Trophoblast cell (in vitro differentiated cells and primary cell): ENCODE data around the gene CBR3.
"Not testable (repeated sequence)": the region's sequence is repeated elsewhere in the genome, so short reads cannot be mapped to it uniquely, and the experiment has no call there.

ENCODE experiments used
- DNase-seq, 2 donors: peaks; one replicate each; pipeline ENCODE4 v3.0.0-alpha.2; 2016
- H2AFZ ChIP-seq: 2 replicates; pipeline ENCODE4 v1.6.1; 2013; ENCODE audit warnings: low read length, moderate library complexity, mild to moderate bottlenecking; ENCODE audit not compliant: insufficient read depth, poor library complexity
- H2AK5ac ChIP-seq: 2 replicates; pipeline ENCODE4 v1.6.1; 2013; ENCODE audit warnings: mild to moderate bottlenecking, low read length
- H2BK120ac ChIP-seq: 2 replicates; pipeline ENCODE4 v1.6.1; 2013; ENCODE audit warnings: low read length, mild to moderate bottlenecking, moderate library complexity; ENCODE audit not compliant: insufficient read depth, poor library complexity
- H2BK12ac ChIP-seq: 2 replicates; pipeline ENCODE4 v1.6.1; 2013; ENCODE audit warnings: mild to moderate bottlenecking, low read length, moderate library complexity
- H2BK5ac ChIP-seq: 2 replicates; pipeline ENCODE4 v1.6.1; 2013; ENCODE audit warnings: low read length, low read depth, moderate library complexity, mild to moderate bottlenecking; ENCODE audit not compliant: poor library complexity
- H3K14ac ChIP-seq: 2 replicates; pipeline ENCODE4 v1.6.1; 2013; ENCODE audit warnings: mild to moderate bottlenecking, low read length
- H3K18ac ChIP-seq: 2 replicates; pipeline ENCODE4 v1.6.1; 2013; ENCODE audit warnings: mild to moderate bottlenecking, low read length
- H3K23ac ChIP-seq: 2 replicates; pipeline ENCODE4 v1.6.1; 2013; ENCODE audit warnings: low read length
- H3K27ac ChIP-seq: 2 replicates; pipeline ENCODE4 v1.5.1; 2013; ENCODE audit warnings: low read depth, mild to moderate bottlenecking, inconsistent platforms, low read length, moderate library complexity
- H3K27me3 ChIP-seq: 2 replicates; pipeline ENCODE4 v1.6.1; 2013; ENCODE audit warnings: inconsistent platforms, mild to moderate bottlenecking, low read length, moderate library complexity; ENCODE audit not compliant: insufficient read depth
- H3K36me3 ChIP-seq, 2 experiments: 1 replicate in 1 of 2; 2 replicates in 1 of 2; pipeline ENCODE4 v1.6.1; 2013; ENCODE audit warnings: low read length in 2 of 2, mild to moderate bottlenecking in 2 of 2, moderate library complexity in 1 of 2; ENCODE audit not compliant: insufficient read depth in 2 of 2, control insufficient read depth in 1 of 2
- H3K4ac ChIP-seq: 2 replicates; pipeline ENCODE4 v1.6.1; 2013; ENCODE audit warnings: low read depth, mild to moderate bottlenecking, low read length, moderate library complexity
- H3K4me1 ChIP-seq, 2 experiments: 1 replicate in 1 of 2; 2 replicates in 1 of 2; pipeline ENCODE4 v1.6.1; 2013; ENCODE audit warnings: low read length in 2 of 2, mild to moderate bottlenecking in 2 of 2, moderate library complexity in 1 of 2; ENCODE audit not compliant: insufficient read depth in 2 of 2, control insufficient read depth in 1 of 2
- H3K4me2 ChIP-seq: 2 replicates; pipeline ENCODE4 v1.6.1; 2013; ENCODE audit warnings: inconsistent platforms, mild to moderate bottlenecking, low read length, moderate library complexity
- H3K4me3 ChIP-seq: 2 replicates; pipeline ENCODE4 v1.5.1; 2013; ENCODE audit warnings: mild to moderate bottlenecking, low read depth, low read length, inconsistent platforms
- H3K79me1 ChIP-seq: one replicate; pipeline ENCODE4 v1.6.1; 2013; ENCODE audit warnings: low read length
- H3K79me2 ChIP-seq: 2 replicates; pipeline ENCODE4 v1.6.1; 2013; ENCODE audit warnings: low read length, mild to moderate bottlenecking; ENCODE audit not compliant: control insufficient read depth, insufficient read depth, poor library complexity
- H3K9ac ChIP-seq: 2 replicates; pipeline ENCODE4 v1.6.1; 2013; ENCODE audit warnings: mild to moderate bottlenecking, low read length
- H3K9me3 ChIP-seq: 2 replicates; pipeline ENCODE4 v1.6.1; 2013; ENCODE audit warnings: low read depth, mild to moderate bottlenecking, control low read depth, inconsistent platforms, low read length; ENCODE audit not compliant: insufficient read depth
- H4K12ac ChIP-seq: 2 replicates; pipeline ENCODE4 v1.6.1; 2013; ENCODE audit warnings: low read depth, mild to moderate bottlenecking, low read length, moderate library complexity
- H4K8ac ChIP-seq: 2 replicates; pipeline ENCODE4 v1.6.1; 2013; ENCODE audit warnings: low read depth, mild to moderate bottlenecking, low read length, moderate library complexity
- H4K91ac ChIP-seq: one replicate; pipeline ENCODE4 v1.6.1; 2013; ENCODE audit warnings: low read depth, mild to moderate bottlenecking, low read length, moderate library complexity
- WGBS: extraction: QIAGEN DNeasy Blood & Tissue Kit; methylation state at CpG from one replicate; pipeline ENCODE4 v1.1.7; 2013; ENCODE audit warnings: missing lambda C conversion rate; ENCODE audit not compliant: insufficient read length, insufficient coverage; ENCODE audit errors: extremely low coverage; 5-methylcytosine and 5-hydroxymethylcytosine counted together

CBR3 gene

DNA sequence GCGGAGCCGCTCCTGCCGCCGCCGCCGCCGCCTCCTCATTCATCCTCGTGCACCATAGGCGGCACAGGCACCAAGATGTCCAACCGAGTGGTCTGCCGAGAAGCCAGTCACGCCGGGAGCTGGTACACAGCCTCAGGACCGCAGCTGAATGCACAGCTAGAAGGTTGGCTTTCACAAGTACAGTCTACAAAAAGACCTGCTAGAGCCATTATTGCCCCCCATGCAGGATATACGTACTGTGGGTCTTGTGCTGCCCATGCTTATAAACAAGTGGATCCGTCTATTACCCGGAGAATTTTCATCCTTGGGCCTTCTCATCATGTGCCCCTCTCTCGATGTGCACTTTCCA, 4.5 kb upstream of the CBR3 start:
- not testable (repeated sequence) for H3K79me2 ChIP-seq, H2BK5ac ChIP-seq, H3K9ac ChIP-seq, H2BK12ac ChIP-seq, H4K12ac ChIP-seq, H3K9me3 ChIP-seq, H4K8ac ChIP-seq, H3K18ac ChIP-seq, H3K4me1 ChIP-seq, H2AFZ ChIP-seq, H3K4ac ChIP-seq, H3K27ac ChIP-seq, H3K14ac ChIP-seq, H2BK120ac ChIP-seq, H3K36me3 ChIP-seq, DNase-seq, H3K27me3 ChIP-seq, H3K23ac ChIP-seq, H2AK5ac ChIP-seq, H3K79me1 ChIP-seq, H3K4me3 ChIP-seq, H4K91ac ChIP-seq
- peak overlapping the region; percentile 45 for H3K4me2 ChIP-seq
- no CpG with 5 or more reads among the region's 18 CpGs for WGBS

DNA sequence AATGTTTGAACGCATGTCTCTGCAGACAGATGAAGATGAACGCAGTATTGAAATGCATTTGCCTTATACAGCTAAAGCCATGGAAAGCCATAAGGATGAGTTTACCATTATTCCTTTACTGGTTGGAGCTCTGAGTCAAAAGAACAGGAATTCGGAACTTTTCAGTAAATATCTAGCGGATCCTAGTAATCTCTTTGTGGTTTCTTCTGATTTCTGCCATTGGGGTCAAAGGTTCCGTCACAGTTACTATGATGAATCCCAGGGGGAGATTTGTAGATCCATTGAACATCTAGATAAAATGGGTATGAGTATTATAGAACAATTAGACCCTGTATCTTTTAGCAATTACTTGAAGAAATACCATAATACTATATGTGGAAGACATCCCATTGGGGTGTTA, 4.0 kb upstream of the CBR3 start:
- H3K4ac ChIP-seq, H3K27me3 ChIP-seq, H3K4me1 ChIP-seq, H3K9me3 ChIP-seq, H3K4me3 ChIP-seq, H3K36me3 ChIP-seq, H3K23ac ChIP-seq, H4K91ac ChIP-seq, H2BK5ac ChIP-seq, H2BK12ac ChIP-seq, H3K18ac ChIP-seq, H3K14ac ChIP-seq, H3K79me2 ChIP-seq, H4K12ac ChIP-seq, H3K4me2 ChIP-seq, H2AK5ac ChIP-seq, H4K8ac ChIP-seq, H3K9ac ChIP-seq, DNase-seq, H3K27ac ChIP-seq, H3K79me1 ChIP-seq, H2AFZ ChIP-seq, H2BK120ac ChIP-seq: not testable (repeated sequence)
- WGBS = no CpG with 5 or more reads among the region's 5 CpGs

DNA sequence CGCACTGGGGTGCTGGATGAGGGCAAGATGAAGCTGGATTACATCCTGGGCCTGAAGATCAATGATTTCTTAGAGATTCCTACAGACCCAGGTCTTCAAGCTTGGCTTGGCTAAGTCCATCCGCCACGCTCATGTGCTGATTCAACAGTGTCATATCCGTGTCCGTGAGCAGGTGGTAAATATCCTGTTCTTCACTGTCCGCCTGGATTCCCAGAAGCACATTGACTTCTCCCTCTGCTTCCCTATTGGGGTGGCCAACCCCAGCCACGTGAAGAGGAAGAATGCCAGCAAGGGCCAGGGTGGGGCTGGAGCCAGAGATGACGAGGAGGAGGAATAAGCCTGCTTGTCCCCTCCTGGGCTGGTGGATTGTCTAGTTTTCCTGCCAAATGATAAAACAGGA, 2.2 kb upstream of the CBR3 start:
- H3K23ac ChIP-seq = no peak overlapping the region
- H3K14ac ChIP-seq = no peak overlapping the region
- no peak overlapping the region for H3K4me2 ChIP-seq
- no CpG with 5 or more reads among the region's 8 CpGs for WGBS
- peaks cover 7 to 14% of the 10 kb centered on the region in 2 experiments for H3K4me1 ChIP-seq
- no peak overlapping the region for H4K8ac ChIP-seq
- no peak overlapping the region for H3K4me3 ChIP-seq
- DNase-seq = no peak
- no peak overlapping the region for H4K91ac ChIP-seq
- H2BK5ac ChIP-seq = no peak overlapping the region
- no peak overlapping the region for H3K18ac ChIP-seq
- H3K79me2 ChIP-seq = peaks cover 2% of the 10 kb centered on the region
- no peak overlapping the region for H3K4ac ChIP-seq
- no peak overlapping the region for H4K12ac ChIP-seq
- no peak overlapping the region for H3K9ac ChIP-seq
- H2BK12ac ChIP-seq = no peak overlapping the region
- H3K79me1 ChIP-seq = peaks cover 6% of the 10 kb centered on the region
- H3K27ac ChIP-seq = no peak overlapping the region
- peaks cover 0 to under 1% of the 10 kb centered on the region in 2 experiments for H3K36me3 ChIP-seq
- H2AK5ac ChIP-seq = no peak overlapping the region
- no peak overlapping the region for H2BK120ac ChIP-seq
- H2AFZ ChIP-seq = no peak overlapping the region
- peaks cover 3% of the 10 kb centered on the region for H3K9me3 ChIP-seq
- H3K27me3 ChIP-seq = peaks cover 7% of the 10 kb centered on the region

DNA sequence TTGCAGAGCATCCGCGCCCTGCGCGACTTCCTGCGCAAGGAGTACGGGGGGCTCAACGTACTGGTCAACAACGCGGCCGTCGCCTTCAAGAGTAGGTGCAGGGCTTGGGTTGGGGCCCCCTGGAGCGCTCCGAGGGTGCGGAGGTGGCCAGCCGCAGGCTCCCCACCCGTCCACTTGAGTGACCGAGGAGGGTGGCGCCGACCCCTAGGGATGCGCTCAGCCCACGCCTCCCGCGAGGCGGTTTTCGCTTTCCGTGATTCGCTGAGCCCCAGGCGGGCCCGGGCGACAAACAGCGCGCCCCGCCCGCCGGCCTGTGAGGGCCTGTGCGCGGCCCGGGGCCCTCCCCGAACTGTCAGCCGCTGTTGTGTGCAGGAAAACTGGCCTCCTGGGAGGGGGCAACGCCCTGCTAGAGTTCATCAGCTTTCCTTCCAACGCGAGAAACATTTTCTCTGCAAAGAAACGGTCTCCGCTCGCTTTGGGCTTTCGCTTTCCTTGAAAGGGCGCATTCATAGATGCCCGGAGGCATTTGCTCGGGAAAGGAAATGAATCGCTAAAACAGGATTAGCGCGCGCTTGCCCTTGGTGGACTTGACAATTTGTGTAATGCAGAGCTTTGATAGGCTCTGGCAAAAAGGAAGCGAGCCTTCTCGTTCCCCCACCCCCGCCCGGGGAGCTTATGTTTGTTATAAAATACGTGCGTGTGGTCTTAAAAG, 668 bp downstream of the CBR3 start:
- Histone ChIP-seq H4K8ac (peak overlapping the region; percentile 34), H4K91ac (peak overlapping the region; percentile 16), H3K4me1 (peaks cover 7 to 14% of the 10 kb centered on the region in 2 experiments), H3K18ac (no peak overlapping the region), H2AFZ (peak overlapping the region; percentile 61), H3K36me3 (peaks cover 0 to 4% of the 10 kb centered on the region in 2 experiments), H2BK5ac (no peak overlapping the region), H3K4me2 (peak overlapping the region; percentile 97), H2BK12ac (no peak overlapping the region), H3K9ac (no peak overlapping the region), H3K23ac (no peak overlapping the region), H3K4ac (no peak overlapping the region), H2BK120ac (no peak overlapping the region), H3K79me2 (peaks cover 2% of the 10 kb centered on the region), H2AK5ac (no peak overlapping the region), H3K27ac (peak overlapping the region; percentile 12), H3K14ac (no peak overlapping the region), H3K79me1 (peaks cover 6% of the 10 kb centered on the region), H3K27me3 (peaks cover 7% of the 10 kb centered on the region), H4K12ac (peak overlapping the region; percentile 17), H3K9me3 (peaks cover 3% of the 10 kb centered on the region), H3K4me3 (peak overlapping the region; percentile 55)
- DNase-seq = peak; percentile 69 to 83
- WGBS = no CpG with 5 or more reads among the region's 60 CpGs
